Activated CD4-positive, alpha-beta T cell treated with anti-CD3 and anti-CD28 coated beads, Interleukin-2, amount 50 U/mL, for 16 hours (primary cell): Measurements from ENCODE around the gene SLC2A4.
"Not testable (repeated sequence)": the region's sequence is repeated elsewhere in the genome, so short reads cannot be mapped to it uniquely, and the experiment has no call there.

Source experiments
- DNase-seq: peaks from one replicate; pipeline ENCODE4 v3.0.0-alpha.2; 2020

The SLC2A4 gene

DNA sequence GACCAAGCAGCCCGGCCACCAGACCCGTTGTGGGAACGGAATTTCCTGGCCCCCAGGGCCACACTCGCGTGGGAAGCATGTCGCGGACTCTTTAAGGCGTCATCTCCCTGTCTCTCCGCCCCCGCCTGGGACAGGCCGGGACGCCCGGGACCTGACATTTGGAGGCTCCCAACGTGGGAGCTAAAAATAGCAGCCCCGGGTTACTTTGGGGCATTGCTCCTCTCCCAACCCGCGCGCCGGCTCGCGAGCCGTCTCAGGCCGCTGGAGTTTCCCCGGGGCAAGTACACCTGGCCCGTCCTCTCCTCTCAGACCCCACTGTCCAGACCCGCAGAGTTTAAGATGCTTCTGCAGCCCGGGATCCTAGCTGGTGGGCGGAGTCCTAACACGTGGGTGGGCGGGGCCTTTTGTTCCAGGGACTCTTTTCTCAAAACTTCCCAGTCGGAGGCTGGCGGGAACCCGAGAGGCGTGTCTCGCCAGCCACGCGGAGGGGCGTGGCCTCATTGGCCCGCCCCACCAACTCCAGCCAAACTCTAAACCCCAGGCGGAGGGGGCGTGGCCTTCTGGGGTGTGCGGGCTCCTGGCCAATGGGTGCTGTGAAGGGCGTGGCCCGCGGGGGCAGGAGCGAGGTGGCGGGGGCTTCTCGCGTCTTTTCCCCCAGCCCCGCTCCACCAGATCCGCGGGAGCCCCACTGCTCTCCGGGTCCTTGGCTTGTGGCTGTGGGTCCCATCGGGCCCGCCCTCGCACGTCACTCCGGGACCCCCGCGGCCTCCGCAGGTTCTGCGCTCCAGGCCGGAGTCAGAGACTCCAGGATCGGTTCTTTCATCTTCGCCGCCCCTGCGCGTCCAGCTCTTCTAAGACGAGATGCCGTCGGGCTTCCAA lies at the start of gene SLC2A4:
Gene SLC2A4, plus strand, starts transcription at position 645 of the 879 bp plus-strand sequence. Its CDS starts 217 bp downstream, at position 862.
- peak; percentile 90 for DNase-seq

DNA sequence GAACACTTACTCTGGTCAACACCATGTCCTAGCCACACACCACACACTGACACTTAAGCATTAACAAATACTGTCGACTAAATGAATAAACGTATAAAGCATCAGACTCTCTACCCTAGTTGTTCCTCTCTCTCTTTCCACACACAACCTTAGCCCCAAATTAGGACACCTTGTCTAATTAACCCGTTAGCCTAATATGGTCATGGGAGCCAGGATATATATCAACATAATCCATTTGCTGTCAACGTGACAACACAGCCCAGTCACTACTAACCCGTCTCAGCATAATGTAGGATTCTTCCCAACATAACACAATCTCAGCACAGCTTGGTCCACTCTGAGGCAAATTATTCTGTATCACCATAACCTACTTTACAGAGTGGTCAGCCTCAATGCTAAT lies 49.4 kb upstream of the SLC2A4 start:
- DNase-seq: no peak

DNA sequence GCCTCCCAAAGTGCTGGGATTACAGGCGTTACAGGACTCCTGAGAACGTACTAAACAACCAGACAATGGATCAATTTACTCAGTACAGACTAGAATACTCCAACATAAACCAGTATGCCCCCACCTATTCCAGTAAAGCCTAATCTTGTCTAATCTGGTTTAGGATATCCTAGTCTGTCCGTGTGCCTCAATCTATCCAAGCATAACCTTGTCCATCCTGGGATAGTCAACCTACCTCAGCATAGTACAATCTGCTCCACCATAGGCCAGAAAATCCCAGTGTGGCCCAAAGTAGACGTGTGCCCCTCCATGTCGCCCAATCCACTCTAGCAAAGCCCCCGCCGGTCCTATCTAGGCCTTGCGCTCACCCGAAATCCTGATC lies 47.8 kb upstream of the SLC2A4 start:
- DNase-seq: no peak

DNA sequence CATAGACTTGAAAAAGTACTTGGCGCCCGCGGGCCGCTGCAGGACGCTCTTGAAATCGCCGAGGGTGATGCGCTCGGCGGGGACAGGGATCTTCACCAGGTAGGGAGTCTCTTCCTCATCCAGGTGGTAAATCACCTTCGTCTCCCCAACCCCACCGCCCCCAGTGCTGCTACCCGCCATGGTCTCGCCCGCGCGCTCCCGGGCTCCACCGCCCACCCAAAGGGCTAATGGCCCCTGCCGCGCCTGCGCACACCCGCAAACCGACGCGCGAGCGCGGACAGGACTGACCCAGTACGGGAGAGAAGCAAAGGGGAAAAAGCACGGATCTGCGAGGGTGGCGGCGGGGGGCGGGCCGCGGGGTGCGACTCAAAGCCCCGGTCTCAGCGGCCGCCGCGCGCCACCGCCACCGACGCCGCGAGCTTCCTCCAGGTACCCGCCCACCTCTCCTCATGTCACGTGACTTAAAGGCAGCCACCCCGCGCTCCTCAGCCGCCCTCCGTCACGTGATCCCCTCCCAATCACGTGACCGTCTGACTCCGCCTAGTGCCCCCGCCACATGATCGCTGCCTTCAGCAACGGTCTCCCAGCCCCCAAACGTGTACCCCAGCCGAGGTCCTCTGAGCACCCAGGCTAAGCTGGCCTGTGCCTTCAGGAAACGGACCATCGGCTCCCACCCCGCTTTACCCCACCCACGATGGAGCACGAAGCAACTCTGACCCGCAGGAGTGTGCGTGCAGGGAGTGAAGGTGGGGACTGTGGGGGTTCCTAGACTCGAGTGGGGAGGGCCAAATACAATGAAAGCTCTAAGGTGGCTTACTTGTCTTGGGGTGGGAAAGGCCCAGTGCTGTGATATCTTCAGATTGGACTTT lies 47.2 kb upstream of the SLC2A4 start, which contains the start of gene DVL2:
Gene DVL2, minus strand, starts transcription at position 435 of the 869 bp plus-strand sequence. Its CDS starts 255 bp downstream, at position 180.
- DNase-seq: peak; percentile 96

DNA sequence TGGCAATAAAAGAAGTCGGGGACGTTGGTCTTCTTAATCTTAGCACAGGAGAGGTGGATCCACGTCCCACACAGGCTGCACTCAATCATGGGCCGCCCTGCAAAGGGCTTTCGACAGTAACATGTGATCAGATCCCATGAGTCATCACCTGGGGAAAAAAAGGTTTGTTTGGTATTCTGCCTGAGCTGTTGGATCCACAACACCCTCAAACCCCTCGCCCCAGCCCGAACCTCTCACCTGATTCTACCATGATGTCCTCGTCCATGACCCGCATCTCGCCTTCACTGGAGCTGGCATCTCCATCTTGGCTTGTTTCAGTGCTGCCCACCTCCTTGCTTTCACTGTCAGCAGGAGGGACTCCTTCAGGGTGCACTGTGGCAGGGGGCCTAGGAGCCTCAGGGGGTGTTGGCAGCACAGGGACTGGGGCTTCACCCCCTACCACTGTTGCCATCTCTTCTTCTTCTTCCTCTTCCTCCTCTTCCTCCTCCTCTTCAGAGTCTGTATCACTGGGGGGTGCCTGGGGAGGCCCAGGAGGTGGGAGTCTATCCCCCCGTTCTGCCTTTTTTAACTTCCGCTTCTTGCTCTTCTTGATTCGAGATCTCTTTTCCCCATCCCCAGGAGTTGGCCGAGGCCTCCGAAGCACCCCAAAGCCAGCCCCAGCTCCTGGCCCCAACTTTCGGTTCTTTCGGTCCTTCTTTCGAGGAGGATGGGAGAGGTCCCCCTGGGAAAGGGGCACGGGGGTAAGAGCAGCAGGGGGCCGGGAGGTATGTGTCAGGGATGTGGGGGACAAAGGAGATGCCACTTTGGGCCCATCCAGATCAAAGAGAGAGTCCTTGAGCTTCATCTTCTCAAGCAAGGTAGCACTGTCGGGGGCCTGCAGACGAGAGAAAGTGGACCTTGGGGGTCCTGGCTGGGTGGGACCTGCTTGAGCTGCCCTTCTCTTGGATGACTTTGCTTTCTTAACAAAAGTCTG lies 45.5 kb upstream of the SLC2A4 start:
- no peak for DNase-seq

DNA sequence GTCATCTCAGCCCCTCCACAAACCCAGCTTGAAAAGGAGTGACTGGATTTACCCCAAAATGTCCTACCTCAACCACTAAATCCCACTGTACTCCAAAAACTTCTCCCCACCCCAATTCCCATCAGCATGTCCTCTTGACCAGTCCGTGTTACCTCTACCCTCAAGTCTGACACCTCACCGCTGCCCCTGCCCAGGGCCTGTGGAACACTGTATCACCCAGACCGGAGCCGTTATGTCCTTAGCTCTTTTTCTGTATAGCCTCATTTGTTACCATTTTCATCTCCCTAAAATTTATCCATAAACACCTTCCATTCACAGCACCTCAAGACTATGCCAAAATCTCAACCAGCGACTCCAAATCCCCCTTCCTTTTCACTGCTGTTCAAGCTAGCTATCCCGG lies 44.7 kb upstream of the SLC2A4 start:
- DNase-seq: no peak

DNA sequence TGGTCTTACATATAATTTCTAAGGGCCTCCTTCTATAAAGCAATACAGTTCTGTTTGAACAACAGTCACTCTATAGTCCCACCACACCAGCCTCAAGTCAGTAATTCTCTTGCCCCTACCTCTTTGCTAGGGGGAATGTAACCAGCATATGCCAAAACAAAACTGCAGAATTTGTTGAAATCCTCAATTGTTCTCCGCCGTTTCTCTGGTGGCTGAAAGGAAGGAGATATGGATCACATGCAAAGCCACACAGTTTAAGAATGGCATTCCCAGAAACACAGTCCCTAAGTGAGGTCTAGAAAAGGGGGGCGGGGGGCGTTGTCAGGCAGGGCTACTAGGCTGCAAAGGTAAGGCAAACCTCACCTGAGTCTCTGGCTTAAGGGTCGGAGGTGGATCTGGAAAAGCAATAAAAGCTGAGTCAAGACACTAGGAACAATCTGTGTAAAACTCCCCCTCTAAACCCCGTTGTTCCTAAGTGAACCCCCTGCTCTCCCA lies 44.2 kb upstream of the SLC2A4 start:
- DNase-seq: no peak

DNA sequence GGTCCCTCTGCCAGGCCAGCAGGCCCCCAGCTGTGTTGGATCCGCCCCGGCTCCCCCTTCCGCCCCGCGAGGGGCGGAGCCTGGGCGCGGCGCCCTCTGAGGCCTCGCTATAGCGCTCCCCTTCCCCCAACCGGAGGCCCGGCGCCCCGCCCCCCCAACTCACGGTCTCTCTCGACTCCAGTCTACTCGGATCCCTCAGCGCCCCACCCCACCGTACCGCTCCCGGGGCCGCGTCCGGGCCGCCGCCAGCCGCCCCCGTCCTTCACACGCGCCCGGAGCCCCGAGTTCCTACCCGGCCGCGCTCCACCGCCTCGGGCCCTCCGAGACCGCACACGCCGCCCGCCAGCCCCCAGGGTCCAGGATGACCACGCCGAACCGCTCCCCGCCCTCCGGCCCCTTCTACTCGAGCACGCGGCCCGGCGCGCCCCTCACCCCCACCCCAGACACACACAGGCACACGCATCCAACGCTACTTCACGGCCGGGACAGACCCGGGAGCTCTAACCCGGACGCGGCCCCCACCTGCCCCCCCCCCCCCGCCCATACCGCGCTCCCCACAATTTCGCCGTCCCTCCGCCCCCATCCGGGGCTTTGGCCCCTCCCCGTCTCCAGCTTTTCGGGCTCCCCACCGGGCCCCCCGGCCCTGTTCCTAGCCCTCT lies 43.6 kb upstream of the SLC2A4 start:
- DNase-seq: peak; percentile 86

DNA sequence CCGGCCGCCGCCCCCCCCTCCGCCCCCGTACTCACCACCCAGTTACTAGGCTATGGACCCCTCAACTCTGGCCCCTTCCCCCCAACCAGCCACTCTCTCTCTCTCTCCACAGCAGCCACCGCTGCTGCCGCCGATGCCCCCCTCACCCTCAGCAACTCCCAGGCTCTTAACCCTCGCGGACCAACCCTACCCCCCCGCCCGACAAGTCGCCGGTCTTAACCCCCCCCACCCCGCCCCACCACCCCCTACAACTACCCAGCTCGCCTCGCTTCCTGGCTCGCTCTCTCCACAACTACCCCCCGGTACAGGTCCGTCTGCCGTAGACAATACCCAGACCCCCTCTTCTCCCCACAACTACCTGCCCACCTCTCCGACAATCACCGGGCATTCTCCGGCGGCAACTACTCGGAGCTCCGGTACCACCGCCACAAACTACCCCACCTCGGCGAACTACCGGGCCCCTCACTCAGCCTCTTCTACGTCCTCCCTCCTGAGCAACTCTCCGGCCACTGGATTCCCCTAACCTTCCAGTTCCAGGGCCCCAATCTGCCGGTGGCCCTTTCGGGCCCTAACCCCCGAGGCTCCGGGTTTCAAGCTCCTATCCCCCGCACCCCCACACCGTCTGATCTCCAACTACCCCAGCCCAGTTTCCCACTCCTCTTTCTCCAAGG lies 43.0 kb upstream of the SLC2A4 start:
- DNase-seq: no peak

DNA sequence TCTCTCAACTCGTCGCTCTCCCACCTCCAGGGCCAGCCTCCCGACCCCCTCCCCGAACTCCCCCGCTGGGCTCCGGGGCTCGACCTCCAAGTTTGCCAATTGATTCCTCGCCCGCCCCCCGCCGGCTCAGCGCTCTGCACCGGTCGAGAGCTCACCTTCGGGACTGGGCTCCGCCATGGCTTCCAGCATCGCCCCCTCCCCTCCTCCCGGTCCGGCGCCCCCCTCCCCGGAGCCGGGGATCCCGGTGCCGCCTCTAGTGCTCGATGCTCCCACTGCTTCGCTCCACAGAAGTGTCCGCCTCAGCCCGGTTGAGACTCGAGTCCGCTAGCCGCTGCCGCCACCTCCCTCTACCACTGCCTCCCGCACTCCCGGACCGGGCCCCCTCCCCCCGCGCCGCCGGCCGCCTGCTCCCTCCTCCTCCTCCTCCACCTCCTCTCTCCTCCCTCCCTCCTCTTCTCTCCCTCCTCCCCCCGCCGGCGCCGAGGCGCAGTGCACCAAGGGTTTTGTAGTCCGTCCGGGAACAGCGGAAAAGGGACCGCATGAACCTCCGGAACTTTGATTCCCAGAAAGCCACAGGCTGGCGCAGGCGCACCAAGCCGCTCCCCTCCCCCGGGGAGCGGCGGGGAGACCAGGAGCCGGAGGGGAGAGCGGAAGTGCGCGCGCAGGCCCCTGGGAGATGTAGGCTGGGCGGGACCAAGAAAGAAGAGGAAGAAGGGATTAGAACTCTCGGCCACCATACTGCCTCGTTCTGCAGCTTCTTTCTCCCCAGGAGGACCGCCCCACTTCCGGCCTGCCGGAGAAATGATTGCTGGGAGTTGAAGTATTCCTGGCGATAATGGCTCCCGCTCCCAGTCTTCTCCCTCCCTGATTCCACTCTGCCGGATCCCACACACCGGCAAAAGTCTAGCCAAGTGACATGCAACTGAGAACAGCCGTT lies 42.2 kb upstream of the SLC2A4 start, which contains the start of gene PHF23:
Gene PHF23, minus strand, starts transcription at position 367 of the 937 bp plus-strand sequence. Its CDS starts 178 bp downstream, at position 189.
- peak; percentile 100 for DNase-seq

DNA sequence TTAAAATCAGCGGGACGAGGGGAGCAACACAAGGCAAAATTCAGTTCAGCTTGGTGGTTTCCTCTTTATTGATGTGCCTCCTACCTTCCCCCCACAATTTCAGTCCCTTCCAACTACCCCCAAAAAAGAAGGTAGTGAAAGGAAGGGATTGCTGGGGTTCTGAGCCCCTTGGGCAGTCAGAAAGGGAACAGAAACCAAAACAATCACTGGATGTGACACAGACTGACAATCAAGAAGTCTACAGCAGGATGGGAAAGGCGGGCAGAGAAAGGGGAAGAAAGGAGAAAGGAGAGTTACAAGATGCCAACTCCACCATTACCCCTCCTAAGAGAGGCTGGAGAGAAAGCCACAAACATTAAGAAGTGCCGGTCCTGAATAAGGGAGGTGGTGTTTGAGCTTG lies 41.1 kb upstream of the SLC2A4 start:
- DNase-seq: no peak

DNA sequence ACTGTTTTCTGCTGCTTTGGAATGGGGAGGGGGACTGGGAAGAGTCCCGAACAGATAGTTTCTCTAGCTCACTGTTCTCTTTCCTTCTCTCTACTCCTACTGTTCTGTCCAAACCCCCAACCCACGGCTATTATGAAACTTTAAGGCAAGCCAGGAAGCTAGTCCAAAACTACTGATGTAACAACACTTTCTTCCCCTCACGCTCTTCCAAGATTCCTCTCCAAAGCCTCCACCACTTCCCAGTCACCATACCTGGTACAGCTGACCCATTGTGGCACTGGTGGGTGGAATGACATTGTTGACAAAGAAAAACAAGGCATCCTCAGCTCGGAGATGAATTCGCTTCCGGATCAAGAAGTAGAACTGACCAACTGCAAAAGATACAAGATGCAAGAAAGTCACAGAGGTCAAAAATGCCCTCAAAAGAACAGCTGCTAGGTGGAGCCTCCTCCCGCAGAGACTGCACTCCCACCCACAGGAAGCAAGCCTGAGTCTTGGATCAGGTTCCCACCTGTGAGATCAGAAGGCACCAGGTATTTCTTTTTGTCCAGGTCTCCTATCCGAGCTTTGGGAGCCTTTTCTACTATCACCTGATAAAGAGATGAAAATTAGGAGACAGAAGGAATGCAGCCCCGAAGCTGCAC lies 40.3 kb upstream of the SLC2A4 start:
- no peak for DNase-seq

DNA sequence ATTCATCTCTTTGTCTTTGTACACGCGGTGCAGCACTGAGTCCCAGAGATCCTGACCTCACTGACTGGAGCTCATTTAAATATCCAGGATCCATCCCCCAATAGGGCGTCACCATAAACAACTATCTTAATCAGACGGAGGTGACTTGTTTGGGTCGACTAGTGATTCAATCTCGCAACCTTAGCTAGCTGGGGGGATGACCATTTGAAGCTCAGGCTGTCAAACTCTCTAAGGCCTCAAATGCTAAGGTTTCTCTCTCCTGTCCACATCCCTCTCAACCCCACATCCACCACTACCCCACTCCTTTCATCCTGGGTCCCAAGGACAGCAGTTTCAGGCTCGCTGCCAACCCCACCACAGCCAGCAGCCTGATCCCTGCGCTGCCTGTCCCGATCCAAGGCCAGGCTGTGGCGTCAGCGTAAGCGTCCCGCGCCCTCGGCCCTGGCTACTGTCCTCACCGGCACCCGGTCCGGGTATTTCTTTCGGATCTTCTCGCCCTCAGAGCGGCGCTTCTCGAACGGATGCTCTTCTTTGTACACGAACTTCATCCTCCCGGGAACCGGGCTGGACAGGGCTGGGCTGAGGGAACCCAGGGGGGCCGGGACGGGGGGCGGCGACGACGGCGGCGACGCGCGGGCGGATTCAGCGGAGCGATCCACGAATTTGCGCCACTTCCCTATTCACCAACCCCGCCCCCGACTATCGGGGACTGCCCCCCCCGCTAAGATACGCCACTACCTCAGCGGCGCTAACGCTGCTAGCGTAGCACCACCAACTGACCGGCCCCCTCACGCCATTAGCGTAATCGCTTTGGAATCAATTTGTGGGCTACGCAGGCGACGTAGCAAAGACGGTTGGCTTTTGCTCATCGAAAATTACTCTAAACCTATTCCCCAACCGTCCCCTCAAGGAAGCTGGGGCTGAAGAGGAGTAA lies 39.5 kb upstream of the SLC2A4 start, which contains the start of gene GABARAP:
Gene GABARAP, minus strand, starts transcription at position 667 of the 934 bp plus-strand sequence. Its CDS starts 119 bp downstream, at position 548.
- peak; percentile 90 for DNase-seq

DNA sequence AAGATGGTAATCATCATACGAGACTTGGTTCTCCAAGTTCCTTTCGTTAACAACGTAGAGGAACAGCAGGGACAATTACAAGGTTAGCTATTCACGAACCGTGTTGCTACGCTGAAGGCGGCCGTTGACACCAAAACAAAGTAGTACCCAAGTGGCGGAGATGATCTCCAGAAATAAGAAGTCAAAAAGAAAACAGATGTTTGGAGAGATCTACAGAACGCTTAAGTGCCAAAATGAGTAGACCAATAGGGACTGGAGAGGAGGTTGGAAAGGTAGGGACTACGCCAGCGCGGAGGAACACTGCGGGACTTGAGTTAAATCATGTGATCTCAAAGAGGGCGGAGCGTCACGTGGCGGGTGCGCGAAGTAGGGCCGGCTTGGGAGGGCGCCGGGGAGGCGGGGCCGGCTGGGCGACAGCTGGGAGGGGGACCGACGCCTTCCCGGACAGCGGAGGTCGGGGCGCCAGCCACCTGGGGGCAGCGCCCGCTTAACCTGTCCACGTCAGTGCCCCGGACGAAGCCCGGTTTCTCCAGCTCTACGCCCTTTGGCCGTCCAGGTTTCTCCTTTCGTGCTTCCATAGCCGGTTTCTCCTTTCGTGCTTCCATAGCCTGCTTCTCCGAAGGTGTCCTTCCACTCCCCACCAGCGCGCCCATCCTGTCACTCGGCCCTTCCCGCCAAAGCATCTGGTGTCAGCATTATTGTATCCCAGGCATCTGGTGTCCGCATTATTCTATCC lies 38.6 kb upstream of the SLC2A4 start:
- DNase-seq: peak; percentile 91

DNA sequence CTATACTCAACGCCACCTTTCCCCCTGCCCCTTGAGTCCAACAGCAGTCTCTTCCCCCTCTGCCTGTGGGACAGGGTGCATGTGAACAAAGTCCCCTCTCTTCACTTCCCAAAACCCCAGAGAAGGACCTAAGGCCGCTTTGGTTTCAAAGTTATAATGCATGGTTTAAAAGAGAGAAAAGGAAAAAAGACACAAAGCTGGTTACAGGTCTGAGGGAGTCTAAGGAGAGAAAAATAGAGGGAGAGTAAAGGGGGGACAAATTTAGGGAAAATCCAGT lies 38.1 kb upstream of the SLC2A4 start:
- no peak for DNase-seq

DNA sequence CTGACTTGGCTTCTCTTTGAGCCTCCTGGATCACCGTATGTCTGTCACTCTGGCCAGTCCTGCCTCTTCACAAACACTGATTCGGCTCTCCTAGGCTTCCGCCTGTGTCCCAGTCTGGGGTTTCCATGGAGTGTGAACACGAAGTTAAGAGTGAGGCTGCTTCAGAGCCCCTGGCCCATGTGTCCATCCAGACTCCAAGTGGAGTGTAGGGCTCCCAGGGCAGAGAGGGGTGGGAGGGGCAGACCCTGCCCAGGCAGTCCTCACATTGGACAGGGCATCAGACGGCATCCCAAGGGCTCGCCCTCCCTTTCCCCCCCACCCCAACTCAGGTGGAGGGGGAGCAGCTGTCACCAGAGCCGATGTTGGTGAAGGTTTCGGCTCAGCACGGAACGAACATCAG lies 37.7 kb upstream of the SLC2A4 start:
- not testable (repeated sequence) for DNase-seq

DNA sequence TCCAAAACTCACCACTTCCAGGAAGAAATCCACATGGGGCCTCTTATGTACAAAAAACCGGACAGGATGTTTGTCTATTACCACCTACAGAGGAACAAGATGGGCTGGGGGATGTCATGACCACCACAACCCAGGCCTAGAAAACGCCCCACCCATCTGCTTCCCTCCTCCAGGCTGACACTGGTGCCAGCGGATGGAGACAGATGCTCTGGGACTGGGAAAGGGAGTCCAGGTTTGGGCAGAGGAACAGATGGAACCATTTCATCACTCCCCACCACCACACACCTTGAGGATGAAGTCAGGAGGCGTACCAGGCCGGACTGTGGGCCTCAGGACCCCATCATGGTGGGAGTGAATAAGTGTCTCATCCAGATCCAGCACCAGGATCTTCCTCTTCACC lies 34.7 kb upstream of the SLC2A4 start:
- no peak for DNase-seq
